Measurements from ENCODE around the gene STK31. TPM values are rescaled to one million over a fixed set of nuclear protein-coding genes. Genes with fewer than 3 reads are reported as not detected.
A peak's percentile ranks its signal among the peaks of the same experiment; 100 is the strongest.
"Not testable (repeated sequence)": the region's sequence is repeated elsewhere in the genome, so short reads cannot be mapped to it uniquely, and the experiment has no call there.

The STK31 gene
- total RNA-seq, 2 donors from 2014 or later: 0.92 to 1.5 TPM

GRCh38 chr7:23664122-23664521, 45.9 kb upstream of the STK31 start:
- ATAC-seq (ENCODE audit: insufficient number of reproducible peaks, low FRiP score, low read depth) (no peak), DNase-seq (ENCODE audit: low spot score) (no peak)
- no peaks in the 10 kb centered on the region for H3K36me3 ChIP-seq
- H3K27ac ChIP-seq: no peak overlapping the region
- H3K9me3 ChIP-seq: no peaks in the 10 kb centered on the region
- no peaks in the 10 kb centered on the region for H3K4me1 ChIP-seq (ENCODE audit: control insufficient read depth in 1 of 2, low read depth in 2 of 2)
- H3K4me3 ChIP-seq: no peak overlapping the region
- H3K27me3 ChIP-seq (replicated peaks; ENCODE audit: insufficient read depth): no peaks in the 10 kb centered on the region
- no peak for TF ChIP-seq CTCF (IDR thresholded peaks at IDR 0.05)

- no peak overlapping the region for H3K27ac ChIP-seq
- no peaks in the 10 kb centered on the region for H3K36me3 ChIP-seq
- H3K9me3 ChIP-seq: no peaks in the 10 kb centered on the region
- no peaks in the 10 kb centered on the region for H3K27me3 ChIP-seq (replicated peaks; ENCODE audit: insufficient read depth)
- no peak overlapping the region for H3K4me3 ChIP-seq
- no peaks in the 10 kb centered on the region for H3K4me1 ChIP-seq (ENCODE audit: control insufficient read depth in 1 of 2, low read depth in 2 of 2)
- DNase-seq (ENCODE audit: low spot score) (no peak), ATAC-seq (ENCODE audit: insufficient number of reproducible peaks, low FRiP score, low read depth) (no peak)
- no peak for TF ChIP-seq CTCF (IDR thresholded peaks at IDR 0.05)
Observed at GRCh38 chr7:23672033-23672432, 38.0 kb upstream of the STK31 start.

- H3K4me3 ChIP-seq: peak within 1 kb of the TSS; percentile 80
Observed at GRCh38 chr7:23679898-23680413, 30.1 kb upstream of the STK31 start, which contains the start of gene FAM221A. TSS of gene FAM221A (plus strand) at chr7:23680199. CDS start at chr7:23680219, 20 bp downstream.

GRCh38 chr7:23680414-23681405, 29.3 kb upstream of the STK31 start:
- Histone ChIP-seq H3K36me3 (no peaks in the 10 kb centered on the region), H3K27ac (peak overlapping the region; percentile 58 to 82), H3K27me3 (replicated peaks; ENCODE audit: insufficient read depth) (no peaks in the 10 kb centered on the region), H3K4me3 (peak overlapping the region; percentile 80), H3K9me3 (no peaks in the 10 kb centered on the region), H3K4me1 (ENCODE audit: control insufficient read depth in 1 of 2, low read depth in 2 of 2) (peaks cover 4 to 6% of the 10 kb centered on the region in 2 donors)
- no peak for TF ChIP-seq CTCF (IDR thresholded peaks at IDR 0.05)
- DNase-seq (ENCODE audit: low spot score) (no peak), ATAC-seq (ENCODE audit: insufficient number of reproducible peaks, low FRiP score, low read depth) (peak; percentile 58)

More at GRCh38 chr7:23679898-23680413, 30.1 kb upstream of the STK31 start, which contains the start of gene FAM221A:
- peak within 1 kb of the TSS; percentile 58 to 82 for H3K27ac ChIP-seq
- peak; percentile 84 for ATAC-seq (ENCODE audit: insufficient number of reproducible peaks, low FRiP score, low read depth)
- peak; percentile 79 for TF ChIP-seq CTCF (IDR thresholded peaks at IDR 0.05)
- no peaks in the 10 kb centered on the region for H3K36me3 ChIP-seq
- H3K9me3 ChIP-seq: no peaks in the 10 kb centered on the region
- peaks cover 4 to 6% of the 10 kb centered on the region in 2 donors for H3K4me1 ChIP-seq (ENCODE audit: control insufficient read depth in 1 of 2, low read depth in 2 of 2)
- DNase-seq (ENCODE audit: low spot score): peak; percentile 46
- no peaks in the 10 kb centered on the region for H3K27me3 ChIP-seq (replicated peaks; ENCODE audit: insufficient read depth)

- H3K9me3 ChIP-seq; H3K27me3 ChIP-seq (replicated peaks; ENCODE audit: insufficient read depth); H3K27ac ChIP-seq; DNase-seq (ENCODE audit: low spot score); H3K36me3 ChIP-seq; ATAC-seq (ENCODE audit: insufficient number of reproducible peaks, low FRiP score, low read depth); H3K4me1 ChIP-seq (ENCODE audit: control insufficient read depth in 1 of 2, low read depth in 2 of 2); H3K4me3 ChIP-seq: not testable (repeated sequence)
Observed at GRCh38 chr7:23684041-23684440, 26.0 kb upstream of the STK31 start.
